Mesenchymal stem cell (in vitro differentiated cells and primary cell): ENCODE data around the gene TOMM34.

ENCODE experiments used
- DNase-seq: peaks from one replicate; pipeline ENCODE4 v3.0.0-alpha.2; 2013
- H2AFZ ChIP-seq: one replicate; pipeline ENCODE4 v1.6.1; 2013; ENCODE audit warnings: low read depth, mild to moderate bottlenecking, control low read depth, inconsistent platforms, low read length, moderate library complexity
- H2AK5ac ChIP-seq: 2 replicates; pipeline ENCODE4 v1.6.1; 2013; ENCODE audit warnings: low read length, moderate library complexity, mild to moderate bottlenecking, inconsistent platforms; ENCODE audit not compliant: severe bottlenecking
- H2BK120ac ChIP-seq: one replicate; pipeline ENCODE4 v1.6.1; 2013; ENCODE audit warnings: low read depth, mild to moderate bottlenecking, inconsistent platforms, low read length, moderate library complexity
- H2BK12ac ChIP-seq, 2 experiments: one replicate each; pipeline ENCODE4 v1.6.1; 2013; ENCODE audit warnings: inconsistent platforms in 2 of 2, low read length in 2 of 2, mild to moderate bottlenecking in 2 of 2, moderate library complexity in 2 of 2, control low read depth in 1 of 2
- H2BK15ac ChIP-seq: one replicate; pipeline ENCODE4 v1.6.1; 2013; ENCODE audit warnings: mild to moderate bottlenecking, low read depth, inconsistent platforms; ENCODE audit not compliant: poor library complexity, severe bottlenecking
- H2BK5ac ChIP-seq: 2 replicates; pipeline ENCODE4 v1.6.1; 2013; ENCODE audit warnings: low read depth, mild to moderate bottlenecking, low read length, control low read depth, inconsistent platforms; ENCODE audit not compliant: poor library complexity, severe bottlenecking
- H3K14ac ChIP-seq, 2 experiments: one replicate each; pipeline ENCODE4 v1.6.1; 2013; ENCODE audit warnings: inconsistent platforms in 2 of 2, low read length in 2 of 2, control low read depth in 1 of 2, mild to moderate bottlenecking in 1 of 2, moderate library complexity in 1 of 2
- H3K18ac ChIP-seq, 2 experiments: one replicate each; pipeline ENCODE4 v1.6.1; 2013; ENCODE audit warnings: inconsistent platforms in 2 of 2, low read length in 2 of 2, control low read depth in 1 of 2, low read depth in 1 of 2, mild to moderate bottlenecking in 1 of 2
- H3K23ac ChIP-seq, 2 experiments: one replicate each; pipeline ENCODE4 v1.6.1; 2013; ENCODE audit warnings: inconsistent platforms in 2 of 2, low read length in 2 of 2, mild to moderate bottlenecking in 2 of 2, moderate library complexity in 2 of 2, control low read depth in 1 of 2
- H3K27ac ChIP-seq: 2 replicates; pipeline ENCODE4 v1.5.1; 2013; ENCODE audit warnings: mild to moderate bottlenecking, moderate library complexity, low read length, control low read depth, inconsistent platforms; ENCODE audit not compliant: poor library complexity, severe bottlenecking
- H3K27me3 ChIP-seq, 2 experiments: 2 replicates each; pipeline versions ENCODE4 v1.6.1 to v1.7.0; 2013; ENCODE audit warnings: low read length in 2 of 2, mild to moderate bottlenecking in 2 of 2, moderate library complexity in 2 of 2, control low read depth in 1 of 2, inconsistent platforms in 1 of 2; ENCODE audit not compliant: control insufficient read depth in 1 of 2, insufficient read depth in 1 of 2
- H3K36me3 ChIP-seq, 2 experiments: 2 replicates each; pipeline versions ENCODE4 v1.6.1 to v1.7.0; 2013; ENCODE audit warnings: low read length in 2 of 2, control low read depth in 1 of 2, inconsistent platforms in 1 of 2, low read depth in 1 of 2, mild to moderate bottlenecking in 1 of 2; ENCODE audit not compliant: insufficient read depth in 2 of 2, control insufficient read depth in 1 of 2
- H3K4ac ChIP-seq, 2 experiments: one replicate each; pipeline ENCODE4 v1.6.1; 2013; ENCODE audit warnings: inconsistent platforms in 2 of 2, low read length in 2 of 2, mild to moderate bottlenecking in 2 of 2, moderate library complexity in 2 of 2, control low read depth in 1 of 2, low read depth in 1 of 2
- H3K4me1 ChIP-seq: 2 replicates; pipeline ENCODE4 v1.6.1; 2013; ENCODE audit warnings: low read depth, low read length, control low read depth; ENCODE audit not compliant: control insufficient read depth, insufficient read depth
- H3K4me2 ChIP-seq: 2 replicates; pipeline ENCODE4 v1.6.1; 2013; ENCODE audit warnings: low read length, mild to moderate bottlenecking, inconsistent platforms; ENCODE audit not compliant: poor library complexity, severe bottlenecking
- H3K4me3 ChIP-seq, 2 experiments: 2 replicates each; pipeline versions ENCODE4 v1.5.1 to v1.7.0; 2013; ENCODE audit warnings: low read length in 2 of 2, mild to moderate bottlenecking in 2 of 2, control low read depth in 1 of 2, low read depth in 1 of 2; ENCODE audit not compliant: insufficient read depth in 1 of 2
- H3K79me1 ChIP-seq: replicated peaks from 2 replicates; pipeline ENCODE4 v1.6.1; 2013; ENCODE audit warnings: mild to moderate bottlenecking, control low read depth, low read length, inconsistent platforms; ENCODE audit not compliant: poor library complexity, severe bottlenecking
- H3K9ac ChIP-seq: 2 replicates; pipeline ENCODE4 v1.7.0; 2013; ENCODE audit warnings: mild to moderate bottlenecking, low read length, moderate library complexity
- H3K9me3 ChIP-seq: 2 replicates; pipeline ENCODE4 v1.7.0; 2013; ENCODE audit warnings: mild to moderate bottlenecking, low read length; ENCODE audit not compliant: control insufficient read depth
- H4K8ac ChIP-seq: one replicate; pipeline ENCODE4 v1.6.1; 2013; ENCODE audit warnings: inconsistent platforms, mild to moderate bottlenecking, low read length, moderate library complexity
- H4K91ac ChIP-seq: one replicate; pipeline ENCODE4 v1.6.1; 2013; ENCODE audit warnings: mild to moderate bottlenecking, low read length, inconsistent platforms
- WGBS: methylation state at CpG from one replicate; pipeline ENCODE4 v1.1.7; 2013; ENCODE audit warnings: mixed read lengths; 5-methylcytosine and 5-hydroxymethylcytosine counted together

The TOMM34 gene

DNA sequence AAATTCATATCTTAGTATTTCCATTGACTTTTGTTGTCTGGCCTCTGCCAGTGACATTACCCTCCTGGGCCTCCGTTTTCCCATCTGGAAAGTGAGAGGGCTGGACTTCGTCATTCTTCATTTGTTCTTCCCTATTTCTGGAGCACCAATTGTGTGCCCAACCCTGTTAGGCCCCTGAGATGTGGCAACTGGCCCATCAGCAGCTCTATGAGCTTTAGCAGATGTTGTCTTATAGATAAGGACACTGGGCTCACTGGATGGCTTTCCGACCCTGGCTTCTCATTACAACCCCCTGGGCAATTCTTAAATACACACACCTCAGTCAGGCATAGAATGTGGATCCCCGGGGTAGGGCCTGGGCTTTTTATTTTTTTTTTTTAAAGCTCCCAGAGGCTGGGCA lies 35.7 kb downstream of the TOMM34 start:
- H2BK12ac ChIP-seq, result no peak overlapping the region
- no peak overlapping the region for H2BK15ac ChIP-seq
- H3K14ac ChIP-seq, result no peak overlapping the region
- no peak overlapping the region for H3K23ac ChIP-seq
- H3K79me1 ChIP-seq, result no peaks in the 10 kb centered on the region
- H3K27ac ChIP-seq, result no peak overlapping the region
- no peak overlapping the region for H3K4me3 ChIP-seq
- H3K9me3 ChIP-seq, result no peaks in the 10 kb centered on the region
- no peak overlapping the region for H3K9ac ChIP-seq
- no peak for DNase-seq
- WGBS, result 84% methylated on average over 4 of the region's 4 CpGs
- no peak overlapping the region for H2AFZ ChIP-seq
- H3K4me2 ChIP-seq, result no peak overlapping the region
- H2BK120ac ChIP-seq, result no peak overlapping the region
- peaks cover 30 to 41% of the 10 kb centered on the region in 2 experiments for H3K36me3 ChIP-seq
- H2BK5ac ChIP-seq, result no peak overlapping the region
- no peak overlapping the region for H3K18ac ChIP-seq
- H3K27me3 ChIP-seq, result no peaks in the 10 kb centered on the region
- H3K4ac ChIP-seq, result no peak overlapping the region
- H4K8ac ChIP-seq, result no peak overlapping the region
- no peak overlapping the region for H2AK5ac ChIP-seq
- no peaks in the 10 kb centered on the region for H3K4me1 ChIP-seq
- H4K91ac ChIP-seq, result no peak overlapping the region

DNA sequence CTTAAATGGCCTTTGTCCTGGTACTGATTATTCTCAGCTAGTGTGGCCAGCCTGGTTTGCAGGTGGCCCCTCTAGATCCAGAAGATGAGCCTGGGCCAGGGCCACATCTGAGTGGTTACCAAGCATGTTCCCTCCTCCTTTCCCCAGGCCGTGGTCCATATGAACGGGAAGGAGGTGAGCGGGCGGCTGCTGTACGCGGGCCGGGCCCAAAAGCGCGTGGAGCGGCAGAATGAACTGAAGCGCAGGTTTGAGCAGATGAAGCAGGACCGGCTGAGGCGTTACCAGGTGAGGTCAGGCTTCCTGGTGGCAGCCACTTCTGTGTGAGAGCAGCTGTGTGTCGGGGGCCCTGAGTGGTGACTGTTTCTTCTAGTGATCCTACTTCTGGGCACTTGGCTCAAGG lies 38.8 kb downstream of the TOMM34 start:
- Histone ChIP-seq H2BK15ac (no peak overlapping the region), H2BK120ac (no peak overlapping the region), H3K9ac (no peak overlapping the region), H3K9me3 (no peaks in the 10 kb centered on the region), H3K79me1 (no peaks in the 10 kb centered on the region), H3K27ac (no peak overlapping the region), H3K18ac (no peak overlapping the region), H3K4me3 (no peak overlapping the region), H3K23ac (no peak overlapping the region), H3K4me2 (no peak overlapping the region), H4K8ac (no peak overlapping the region), H2BK5ac (no peak overlapping the region), H2BK12ac (no peak overlapping the region), H4K91ac (no peak overlapping the region), H3K14ac (no peak overlapping the region), H3K36me3 (peaks cover 48 to 65% of the 10 kb centered on the region in 2 experiments), H3K4me1 (no peaks in the 10 kb centered on the region), H2AK5ac (no peak overlapping the region), H3K27me3 (no peaks in the 10 kb centered on the region), H2AFZ (no peak overlapping the region), H3K4ac (no peak overlapping the region)
- WGBS, result 99% methylated on average over 14 of the region's 14 CpGs
- no peak for DNase-seq

DNA sequence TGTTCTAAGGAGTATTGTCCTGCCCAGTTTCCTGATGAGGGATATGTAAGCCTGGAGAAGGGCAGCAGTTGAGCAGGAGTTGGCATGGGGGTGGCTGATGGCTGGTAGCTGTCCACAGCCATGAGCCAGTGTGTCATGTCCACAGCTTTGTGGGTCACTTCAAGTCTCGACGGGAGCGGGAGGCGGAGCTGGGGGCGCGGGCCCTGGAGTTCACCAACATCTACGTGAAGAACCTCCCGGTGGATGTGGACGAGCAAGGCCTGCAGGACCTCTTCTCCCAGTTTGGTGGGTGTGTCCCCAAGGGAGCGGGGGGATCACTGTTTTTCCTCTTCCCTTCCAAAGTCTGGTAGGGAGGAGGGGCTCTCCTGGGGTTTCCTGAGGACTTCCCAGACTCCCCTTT lies 41.4 kb downstream of the TOMM34 start:
- Histone ChIP-seq H2BK15ac (no peak overlapping the region), H2BK120ac (no peak overlapping the region), H2AFZ (no peak overlapping the region), H3K27ac (no peak overlapping the region), H3K23ac (no peak overlapping the region), H3K14ac (no peak overlapping the region), H3K4ac (no peak overlapping the region), H3K9ac (no peak overlapping the region), H3K9me3 (no peaks in the 10 kb centered on the region), H3K4me2 (no peak overlapping the region), H2BK5ac (no peak overlapping the region), H2AK5ac (no peak overlapping the region), H4K91ac (peak overlapping the region; percentile 21), H3K4me1 (no peaks in the 10 kb centered on the region), H3K79me1 (peaks cover 6% of the 10 kb centered on the region), H3K27me3 (no peaks in the 10 kb centered on the region), H4K8ac (no peak overlapping the region), H3K18ac (no peak overlapping the region), H3K36me3 (peaks cover 46 to 66% of the 10 kb centered on the region in 2 experiments), H2BK12ac (no peak overlapping the region), H3K4me3 (no peak overlapping the region)
- DNase-seq, result no peak
- 98% methylated on average over 10 of the region's 10 CpGs for WGBS

DNA sequence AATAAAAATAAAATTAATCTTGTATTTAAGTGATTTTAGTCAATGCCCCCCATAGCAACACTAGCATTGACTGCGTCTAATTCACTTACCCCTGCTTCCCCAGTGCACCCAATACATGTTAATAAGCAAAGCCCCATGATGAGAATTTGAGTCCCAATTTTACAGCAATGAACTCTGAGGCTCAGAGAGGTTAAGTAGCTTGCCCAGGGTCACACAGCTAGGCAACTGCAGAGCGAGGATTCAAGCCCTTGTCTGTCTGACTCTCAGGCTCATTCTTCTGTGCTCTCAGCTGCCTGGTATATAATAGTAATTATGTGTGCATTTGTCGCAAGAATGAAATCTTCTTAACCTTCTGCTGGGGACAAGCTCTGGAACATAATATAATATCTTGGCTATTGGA lies 41.9 kb downstream of the TOMM34 start:
- no peak overlapping the region for H4K8ac ChIP-seq
- WGBS, result 95% methylated on average over 3 of the region's 3 CpGs
- H3K27ac ChIP-seq, result no peak overlapping the region
- H3K9me3 ChIP-seq, result no peaks in the 10 kb centered on the region
- no peaks in the 10 kb centered on the region for H3K27me3 ChIP-seq
- no peak overlapping the region for H2BK120ac ChIP-seq
- no peak overlapping the region for H3K4ac ChIP-seq
- no peak overlapping the region for H2BK5ac ChIP-seq
- no peak overlapping the region for H3K23ac ChIP-seq
- DNase-seq, result no peak
- no peak overlapping the region for H3K18ac ChIP-seq
- H3K4me1 ChIP-seq, result no peaks in the 10 kb centered on the region
- no peak overlapping the region for H3K4me2 ChIP-seq
- H2AK5ac ChIP-seq, result no peak overlapping the region
- H3K9ac ChIP-seq, result no peak overlapping the region
- no peak overlapping the region for H2BK12ac ChIP-seq
- H3K79me1 ChIP-seq, result peaks cover 6% of the 10 kb centered on the region
- no peak overlapping the region for H2AFZ ChIP-seq
- no peak overlapping the region for H3K14ac ChIP-seq
- H2BK15ac ChIP-seq, result no peak overlapping the region
- H4K91ac ChIP-seq, result no peak overlapping the region
- no peak overlapping the region for H3K4me3 ChIP-seq
- H3K36me3 ChIP-seq, result peaks cover 44 to 66% of the 10 kb centered on the region in 2 experiments
